GM10266 (cell line): Measurements from ENCODE around the gene GPA33.

ENCODE experiments used
- DNase-seq: peaks from one replicate; pipeline ENCODE4 v3.0.0; 2012; ENCODE audit errors: extremely low spot score
- CTCF ChIP-seq: IDR thresholded peaks from 2 replicates; pipeline ENCODE4 v1.5.1; 2012; ENCODE audit warnings: mild to moderate bottlenecking, low read depth; ENCODE audit not compliant: control insufficient read depth, insufficient read depth; ENCODE audit errors: missing control alignments

The GPA33 gene

GRCh38 chr1:167107456-167107855, 17.3 kb upstream of the GPA33 start:
- DNase-seq: no peak
- TF ChIP-seq CTCF: no peak

- DNase-seq: no peak
- no peak for TF ChIP-seq CTCF
Observed at GRCh38 chr1:167106119-167106461, 15.9 kb upstream of the GPA33 start.

- TF ChIP-seq CTCF: no peak
Observed at GRCh38 chr1:167105271-167106118, 15.3 kb upstream of the GPA33 start.

GRCh38 chr1:167104256-167104633, 14.1 kb upstream of the GPA33 start:
- no peak for TF ChIP-seq CTCF
- no peak for DNase-seq

More at GRCh38 chr1:167105271-167106118, 15.3 kb upstream of the GPA33 start:
- no peak for DNase-seq

GRCh38 chr1:167102906-167103573, 12.9 kb upstream of the GPA33 start:
- TF ChIP-seq CTCF: no peak

GRCh38 chr1:167101754-167102153, 11.6 kb upstream of the GPA33 start:
- TF ChIP-seq CTCF: no peak
- DNase-seq: no peak

More at GRCh38 chr1:167102906-167103573, 12.9 kb upstream of the GPA33 start:
- DNase-seq: no peak

GRCh38 chr1:167100730-167101129, 10.6 kb upstream of the GPA33 start:
- TF ChIP-seq CTCF: no peak
- DNase-seq: no peak
